Esophagus squamous epithelium (tissue), 5 donors: ENCODE data around the gene BCL10. TPM values are rescaled to one million over a fixed set of nuclear protein-coding genes. Genes with fewer than 3 reads are reported as not detected.

ENCODE experiments used
- DNase-seq: peaks from one replicate; lab custom pipeline; 2025; lab: John Stamatoyannopoulos, UW
- H3K27ac ChIP-seq, 4 donors: fragments of 200-600 bp; sonication (generic); one replicate each; pipeline ENCODE4 v1.5.1; 2016 to 2019; ENCODE audit warnings: mild to moderate bottlenecking in 1 of 4
- H3K27me3 ChIP-seq, 4 donors: fragments of 200-600 bp; sonication (generic); 1 replicate in 3 of 4; 2 replicates in 1 of 4; pipeline versions ENCODE4 v1.5.1 to v1.6.0; 2017 to 2021; ENCODE audit warnings: antibody characterized with exemption in 1 of 4
- H3K36me3 ChIP-seq, 3 donors: fragments of 200-600 bp; sonication (generic); one replicate each; pipeline ENCODE4 v1.5.1; 2016 to 2019
- H3K4me1 ChIP-seq, 3 donors: fragments of 200-600 bp; sonication (generic); one replicate each; pipeline ENCODE4 v1.5.1; 2017 to 2019
- H3K4me3 ChIP-seq, 4 donors: fragments of 200-600 bp; sonication (generic); 1 replicate in 3 of 4; 2 replicates in 1 of 4; pipeline ENCODE4 v1.5.1; 2016 to 2019; ENCODE audit warnings: mild to moderate bottlenecking in 2 of 4, moderate library complexity in 1 of 4
- H3K9me3 ChIP-seq, 3 donors: fragments of 200-600 bp; sonication (generic); one replicate each; pipeline ENCODE4 v1.5.1; 2016 to 2019
- CTCF ChIP-seq, 6 experiments: fragments of 450-650 bp in 4 of 6; fragments of 200-600 bp in 2 of 6; sonication (generic) in 2 of 6; IDR thresholded peaks; one replicate each; pipeline ENCODE4 v1.5.1; 2016 to 2019; ENCODE audit warnings: antibody characterized with exemption in 6 of 6, mild to moderate bottlenecking in 4 of 6, moderate library complexity in 4 of 6
- POLR2A ChIP-seq, 4 donors: fragments of 450-650 bp; IDR thresholded peaks; one replicate each; pipeline ENCODE4 v1.6.1; 2017; ENCODE audit warnings: antibody characterized with exemption in 4 of 4, mild to moderate bottlenecking in 4 of 4, moderate library complexity in 3 of 4
- WGBS, 2 donors: methylation state at CpG; one replicate each; pipeline ENCODE4 v1.1.5; 2018; 5-methylcytosine and 5-hydroxymethylcytosine counted together
- intact Hi-C: fragments of 100-400 bp; cut with DNase I; formaldehyde crosslinking; loops from one replicate; pipeline ENCODE4 v1.15.0; 2022
- total RNA-seq, 4 donors: library from RNA; depleted of rRNA; stranded (reverse); fragments of >200 nt; gene quantifications; one replicate each; pipeline ENCODE4 v1.1.0, GENCODE V29; 2016
- donor health status: DM: yes; HTN: yes; CAD: no.

The BCL10 gene
- total RNA-seq, 4 donors from 2014 or later = 24.4 to 42.3 (median 27.0) TPM

GRCh38 chr1:85225624-85226380, 50.6 kb downstream of the BCL10 start:
- Histone ChIP-seq H3K36me3 (no peaks in the 10 kb centered on the region), H3K4me1 (peaks cover 15 to 44% (median 20%) of the 10 kb centered on the region in 3 donors), H3K27ac (peak overlapping the region in 3 of 4 donors; percentile 10 to 60 (median 48)), H3K9me3 (no peaks in the 10 kb centered on the region), H3K27me3 (no peaks in the 10 kb centered on the region), H3K4me3 (no peak overlapping the region)
- WGBS, 2 donors = 56 to 59% methylated on average over 5 of the region's 5 CpGs
- DNase-seq = no peak
- intact Hi-C loops = no loop called here
- TF ChIP-seq CTCF (IDR thresholded peaks at IDR 0.05) (no peak), POLR2A (IDR thresholded peaks at IDR 0.05) (no peak)

GRCh38 chr1:85224734-85225623, 51.5 kb downstream of the BCL10 start:
- no peak for DNase-seq
- peaks cover 15 to 52% (median 23%) of the 10 kb centered on the region in 3 donors for H3K4me1 ChIP-seq
- H3K4me3 ChIP-seq = no peak overlapping the region
- peak overlapping the region; percentile 10 to 60 (median 42) for H3K27ac ChIP-seq
- TF ChIP-seq CTCF (IDR thresholded peaks at IDR 0.05) = no peak
- TF ChIP-seq POLR2A (IDR thresholded peaks at IDR 0.05) = no peak
- intact Hi-C loops = no loop called here
- H3K9me3 ChIP-seq = no peaks in the 10 kb centered on the region
- H3K27me3 ChIP-seq = no peaks in the 10 kb centered on the region
- 18 to 39% methylated on average over 3 of the region's 3 CpGs for WGBS, 2 donors
- no peaks in the 10 kb centered on the region for H3K36me3 ChIP-seq

GRCh38 chr1:85224295-85224694, 52.1 kb downstream of the BCL10 start:
- Histone ChIP-seq H3K4me3 (no peak overlapping the region), H3K27me3 (no peaks in the 10 kb centered on the region), H3K9me3 (no peaks in the 10 kb centered on the region), H3K27ac (peak overlapping the region in 3 of 4 donors; percentile 10 to 60 (median 52)), H3K4me1 (peaks cover 15 to 52% (median 23%) of the 10 kb centered on the region in 3 donors), H3K36me3 (no peaks in the 10 kb centered on the region)
- intact Hi-C loops = no loop called here
- TF ChIP-seq CTCF (IDR thresholded peaks at IDR 0.05) (no peak), POLR2A (IDR thresholded peaks at IDR 0.05) (no peak)
- no peak for DNase-seq

- Histone ChIP-seq H3K27me3 (no peaks in the 10 kb centered on the region), H3K36me3 (no peaks in the 10 kb centered on the region), H3K4me3 (no peak overlapping the region), H3K4me1 (peaks cover 15 to 51% (median 23%) of the 10 kb centered on the region in 3 donors), H3K27ac (no peak overlapping the region), H3K9me3 (no peaks in the 10 kb centered on the region)
- DNase-seq = no peak
- intact Hi-C loops = no loop called here
- TF ChIP-seq POLR2A (IDR thresholded peaks at IDR 0.05) (no peak), CTCF (IDR thresholded peaks at IDR 0.05) (no peak)
- WGBS, 2 donors = 75% methylated on average over 5 of the region's 5 CpGs
These were observed 53.1 kb downstream of the BCL10 start for GRCh38 chr1:85223334-85223733.
